GM12874 (cell line): ENCODE data around the gene CDC37L1.

ENCODE experiments used
- TF ChIP-seq, protein P1 (sequence below): IDR thresholded peaks from 2 replicates; pipeline ENCODE4 v1.5.1; 2011; ENCODE audit warnings: low read depth, mild to moderate bottlenecking, control low read depth, low read length, moderate library complexity; ENCODE audit not compliant: insufficient read depth

CDC37L1 gene

DNA sequence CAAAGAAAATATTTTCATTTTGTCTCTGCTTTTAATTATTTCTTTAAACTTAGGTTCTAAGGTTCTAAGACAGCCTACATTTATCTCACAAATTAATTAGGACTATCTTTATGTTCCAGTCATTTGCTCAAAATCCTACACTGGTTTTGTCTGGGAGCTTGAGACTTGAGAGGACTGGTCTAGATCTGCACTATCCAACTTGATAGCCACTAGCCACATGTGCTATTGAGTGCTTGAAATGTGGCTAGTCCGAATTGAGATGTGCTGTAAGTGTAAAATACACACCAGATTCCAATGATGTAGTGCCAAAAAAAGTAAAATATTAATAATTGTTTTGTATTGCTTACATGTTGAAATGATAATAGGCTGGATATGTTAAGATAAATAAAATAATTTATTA lies 7.2 kb downstream of the CDC37L1 start:
- TF ChIP-seq, protein P1, sequence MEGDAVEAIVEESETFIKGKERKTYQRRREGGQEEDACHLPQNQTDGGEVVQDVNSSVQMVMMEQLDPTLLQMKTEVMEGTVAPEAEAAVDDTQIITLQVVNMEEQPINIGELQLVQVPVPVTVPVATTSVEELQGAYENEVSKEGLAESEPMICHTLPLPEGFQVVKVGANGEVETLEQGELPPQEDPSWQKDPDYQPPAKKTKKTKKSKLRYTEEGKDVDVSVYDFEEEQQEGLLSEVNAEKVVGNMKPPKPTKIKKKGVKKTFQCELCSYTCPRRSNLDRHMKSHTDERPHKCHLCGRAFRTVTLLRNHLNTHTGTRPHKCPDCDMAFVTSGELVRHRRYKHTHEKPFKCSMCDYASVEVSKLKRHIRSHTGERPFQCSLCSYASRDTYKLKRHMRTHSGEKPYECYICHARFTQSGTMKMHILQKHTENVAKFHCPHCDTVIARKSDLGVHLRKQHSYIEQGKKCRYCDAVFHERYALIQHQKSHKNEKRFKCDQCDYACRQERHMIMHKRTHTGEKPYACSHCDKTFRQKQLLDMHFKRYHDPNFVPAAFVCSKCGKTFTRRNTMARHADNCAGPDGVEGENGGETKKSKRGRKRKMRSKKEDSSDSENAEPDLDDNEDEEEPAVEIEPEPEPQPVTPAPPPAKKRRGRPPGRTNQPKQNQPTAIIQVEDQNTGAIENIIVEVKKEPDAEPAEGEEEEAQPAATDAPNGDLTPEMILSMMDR: no peak

DNA sequence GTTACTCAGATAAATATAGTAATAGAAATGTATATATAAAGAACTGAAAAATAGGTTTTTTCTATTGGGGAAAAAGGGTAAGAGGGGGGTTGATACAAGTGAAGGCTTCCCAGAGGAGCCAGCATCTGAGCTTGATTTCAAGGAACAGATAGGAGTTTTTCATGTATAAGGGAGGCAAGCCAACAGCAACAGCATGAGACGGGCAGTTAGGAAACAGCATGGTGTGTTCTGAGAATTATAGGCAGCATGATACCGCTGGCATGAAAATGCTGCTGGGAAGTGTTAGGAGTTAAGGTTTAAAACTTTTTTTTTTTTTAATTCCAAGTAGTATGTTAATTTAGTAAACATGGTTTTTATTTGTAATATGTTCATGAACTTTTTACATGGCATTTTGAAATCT lies 9.7 kb downstream of the CDC37L1 start:
- TF ChIP-seq, protein P1: no peak

DNA sequence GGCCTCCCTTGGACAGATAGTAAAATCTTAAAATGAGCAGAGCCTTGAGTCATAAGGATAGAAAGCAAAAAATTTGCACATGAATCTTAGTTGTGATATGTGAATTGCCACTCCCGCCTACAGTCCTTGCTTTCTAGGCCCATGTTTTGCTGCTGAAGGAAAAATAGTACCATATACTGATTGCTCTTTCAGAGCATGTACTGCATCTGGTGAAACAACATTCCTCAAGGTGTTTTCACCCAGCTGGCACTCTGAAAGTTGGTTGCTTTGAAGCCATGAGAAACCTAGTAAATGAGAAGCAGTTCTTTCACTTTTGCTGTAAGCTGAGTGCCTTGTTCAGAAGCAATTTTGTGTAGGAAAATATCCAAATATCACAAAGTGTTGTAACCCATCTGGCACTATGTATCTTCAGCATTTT lies 10.3 kb downstream of the CDC37L1 start:
- TF ChIP-seq, protein P1: no peak

DNA sequence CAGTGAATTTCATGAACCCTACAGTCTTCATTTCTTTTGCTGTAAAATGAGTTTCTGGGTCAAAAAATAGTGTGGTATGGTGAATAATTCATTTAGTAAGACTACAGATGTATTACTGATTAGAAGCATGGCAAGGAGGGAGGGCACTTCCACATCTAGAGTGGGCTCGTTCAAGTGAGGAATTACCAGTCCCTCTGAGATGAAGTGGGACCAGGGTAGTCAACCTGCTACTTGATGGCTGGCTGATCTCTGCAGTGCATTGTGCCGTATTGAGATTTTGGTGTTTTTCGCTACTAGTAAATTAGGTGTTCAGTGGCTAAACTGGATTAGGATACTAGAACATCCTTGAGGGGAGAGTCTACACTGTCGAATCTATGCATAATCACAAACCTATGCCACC lies 10.8 kb downstream of the CDC37L1 start:
- TF ChIP-seq, protein P1: no peak

DNA sequence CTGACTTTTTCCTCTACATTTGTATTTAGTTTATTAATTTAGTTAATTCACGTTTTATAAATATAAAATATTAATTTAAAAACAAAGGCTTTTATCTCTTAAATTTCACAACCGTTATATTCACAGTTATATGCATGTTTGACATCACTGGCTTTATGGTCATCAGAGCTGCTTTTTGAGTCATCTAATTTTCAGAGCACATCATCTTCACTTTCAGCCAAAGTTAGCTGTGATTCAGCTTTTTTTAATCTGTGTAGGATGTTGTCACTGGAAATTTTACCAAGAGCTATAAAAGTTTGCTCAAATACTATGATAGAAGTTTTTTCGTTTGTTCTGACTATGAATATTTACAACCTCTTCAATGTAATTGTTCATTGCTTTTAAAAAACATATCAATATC lies 12.4 kb downstream of the CDC37L1 start:
- TF ChIP-seq, protein P1: no peak

DNA sequence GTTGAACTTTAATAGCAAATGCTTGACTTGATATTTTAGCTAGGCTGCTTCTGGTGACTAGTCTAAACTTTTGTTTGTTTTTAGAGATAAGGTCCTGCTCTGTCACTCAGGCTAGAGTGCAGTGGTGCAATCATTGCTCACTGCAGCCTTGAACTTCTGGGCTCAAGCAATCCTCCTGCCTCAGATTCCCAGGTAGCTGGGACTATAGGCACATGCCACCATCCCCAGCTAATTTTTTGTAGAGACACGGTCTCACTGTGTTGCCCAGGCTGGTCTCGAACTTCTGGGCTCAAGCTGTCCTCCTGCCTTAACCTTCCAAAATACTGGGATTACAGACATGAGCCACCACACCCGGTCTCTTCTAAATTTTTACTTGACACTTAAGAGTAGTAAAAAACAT lies 20.7 kb downstream of the CDC37L1 start:
- TF ChIP-seq, protein P1: no peak

DNA sequence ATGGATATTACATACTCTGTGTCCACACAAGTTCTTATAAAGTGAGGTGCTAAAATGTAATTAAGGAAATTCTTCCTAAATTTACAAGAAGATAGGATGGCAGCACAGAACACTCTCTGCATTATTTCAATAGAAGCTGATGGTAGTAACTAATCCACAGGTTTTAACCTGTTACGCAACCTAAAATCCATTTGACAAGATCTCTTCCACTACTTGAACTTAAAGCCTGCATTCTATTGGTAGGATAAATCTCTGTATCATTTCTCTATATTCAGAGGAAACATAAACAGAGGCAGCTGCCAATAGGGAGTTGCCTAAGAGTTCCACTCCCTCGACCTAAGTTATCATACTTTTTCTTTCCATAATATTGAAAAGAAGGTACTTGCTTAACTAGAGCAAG lies 21.6 kb downstream of the CDC37L1 start:
- TF ChIP-seq, protein P1: no peak

DNA sequence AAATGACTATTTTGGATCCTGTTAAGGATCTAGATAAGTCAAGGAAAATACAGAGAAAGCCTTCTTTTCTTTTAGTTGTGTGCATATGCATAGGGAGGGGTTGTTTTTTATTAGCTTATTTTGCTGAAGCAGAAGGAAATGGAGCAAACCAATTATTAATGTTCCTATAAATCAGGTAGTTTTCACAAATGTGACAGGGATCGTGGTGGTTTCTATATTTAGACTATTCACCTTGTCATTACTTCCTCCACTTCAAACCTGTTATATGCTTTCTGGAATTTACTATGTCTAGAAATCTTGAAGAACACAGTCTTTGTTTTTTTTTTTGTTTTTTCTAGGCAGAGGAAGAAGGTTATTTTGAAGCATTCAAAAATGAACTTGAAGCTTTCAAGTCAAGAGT lies 22.2 kb downstream of the CDC37L1 start:
- TF ChIP-seq, protein P1: no peak
